SK-N-SH (cell line): ENCODE measurements around the gene HYLS1. TPM values are rescaled to one million over a fixed set of nuclear protein-coding genes. Genes with fewer than 3 reads are reported as not detected.

ENCODE experiments used
- CTCF ChIA-PET: fragments of 300-600, 350-600 bp; formaldehyde crosslinking; extraction: SDS; loops from one replicate; lab custom pipeline; 2021; lab: Yijun Ruan, JAX
- POLR2A ChIA-PET: fragments of 350-600 bp; sonication (Branson Sonifier 250); formaldehyde crosslinking; extraction: SDS; loops from one replicate; lab custom pipeline; 2020; ENCODE audit warnings: antibody characterized with exemption, inconsistent platforms; lab: Yijun Ruan, JAX
- DNase-seq: peaks from one replicate; pipeline ENCODE4 v3.0.0; 2012
- H2AFZ ChIP-seq: fragments of 200-600 bp; sonication (generic); 2 replicates; pipeline ENCODE4 v1.8.1; 2016; ENCODE audit warnings: antibody characterized with exemption, mild to moderate bottlenecking, low read depth
- H3F3A ChIP-seq: fragments of 200-600 bp; sonication (generic); replicated peaks from 2 replicates; pipeline ENCODE3; 2016; ENCODE audit warnings: antibody characterized with exemption, mild to moderate bottlenecking; ENCODE audit not compliant: insufficient read depth
- H3K27ac ChIP-seq, 2 experiments: fragments of 200-500 bp in 1 of 2; fragments of 200-600 bp in 1 of 2; sonication (Bioruptor generic) in 1 of 2; sonication (generic), shearing (Covaris generic) in 1 of 2; 2 replicates each; pipeline versions ENCODE4 v1.5.1 to v1.6.1; 2014 to 2016; ENCODE audit warnings: low read depth in 2 of 2, inconsistent platforms in 1 of 2, low read length in 1 of 2, mild to moderate bottlenecking in 1 of 2, mixed read lengths in 1 of 2
- H3K27me3 ChIP-seq: fragments of 200-600 bp; sonication (generic), shearing (Covaris generic); 2 replicates; pipeline ENCODE4 v1.6.1; 2016; ENCODE audit warnings: mixed run types; ENCODE audit not compliant: insufficient read depth
- H3K36me3 ChIP-seq, 2 experiments: fragments of 200-500 bp in 1 of 2; fragments of 200-600 bp in 1 of 2; sonication (Bioruptor generic) in 1 of 2; sonication (generic) in 1 of 2; replicated peaks in 1 of 2; 2 replicates each; pipeline versions ENCODE3 to v1.5.1; 2014 to 2016; ENCODE audit warnings: low read length in 1 of 2, mild to moderate bottlenecking in 1 of 2; ENCODE audit not compliant: insufficient read depth in 2 of 2, control insufficient read depth in 1 of 2
- H3K4me1 ChIP-seq, 2 experiments: fragments of 200-500 bp in 1 of 2; fragments of 200-600 bp in 1 of 2; sonication (Bioruptor generic) in 1 of 2; sonication (generic), shearing (Covaris generic) in 1 of 2; 2 replicates each; pipeline versions ENCODE4 v1.5.1 to v1.6.1; 2014 to 2016; ENCODE audit warnings: low read depth in 1 of 2, low read length in 1 of 2, mixed run types in 1 of 2; ENCODE audit not compliant: insufficient read depth in 2 of 2, control insufficient read depth in 1 of 2
- H3K4me2 ChIP-seq: fragments of 200-600 bp; sonication (generic), shearing (Covaris generic); 2 replicates; pipeline ENCODE4 v1.6.1; 2017; ENCODE audit warnings: mixed run types
- H3K4me3 ChIP-seq, 2 experiments: fragments of 200-500 bp in 1 of 2; fragments of 200-600 bp in 1 of 2; sonication (Bioruptor generic) in 1 of 2; sonication (generic), shearing (Covaris generic) in 1 of 2; 2 replicates each; pipeline versions ENCODE4 v1.5.1 to v1.8.1; 2014 to 2016; ENCODE audit warnings: low read depth in 2 of 2, inconsistent platforms in 1 of 2, low read length in 1 of 2, mild to moderate bottlenecking in 1 of 2, mixed read lengths in 1 of 2, moderate library complexity in 1 of 2
- H3K79me2 ChIP-seq: fragments of 200-600 bp; sonication (generic); 2 replicates; pipeline ENCODE4 v1.8.1; 2017; ENCODE audit warnings: mild to moderate bottlenecking; ENCODE audit not compliant: insufficient read depth
- H3K9ac ChIP-seq: fragments of 200-600 bp; sonication (generic); 2 replicates; pipeline ENCODE4 v1.6.1; 2017; ENCODE audit warnings: mixed run types
- H3K9me2 ChIP-seq: fragments of 200-600 bp; sonication (generic); 2 replicates; pipeline ENCODE4 v1.6.1; 2017; ENCODE audit warnings: mixed run types
- H3K9me3 ChIP-seq: fragments of 200-600 bp; sonication (generic); 2 replicates; pipeline ENCODE4 v1.6.1; 2017; ENCODE audit warnings: mixed run types, mild to moderate bottlenecking, moderate library complexity
- H4K20me1 ChIP-seq: fragments of 200-600 bp; sonication (generic); 2 replicates; pipeline ENCODE4 v1.6.1; 2017; ENCODE audit warnings: mild to moderate bottlenecking, mixed run types; ENCODE audit not compliant: insufficient read depth
- CTCF ChIP-seq: fragments of 200-600 bp; sonication (generic); IDR thresholded peaks from 2 replicates; pipeline ENCODE4 v1.6.1; 2017; ENCODE audit warnings: antibody characterized with exemption, mild to moderate bottlenecking, moderate library complexity
- EP300 ChIP-seq, 2 experiments: IDR thresholded peaks; 2 replicates each; pipeline versions ENCODE4 v1.4.0 to v1.6.1; 2012; ENCODE audit warnings: borderline replicate concordance in 1 of 2, low read depth in 1 of 2, low read length in 1 of 2
- EZH2phosphoT487 ChIP-seq: fragments of 200-600 bp; sonication (generic); IDR thresholded peaks from 2 replicates; pipeline ENCODE4 v1.6.1; 2017; ENCODE audit warnings: low read depth, mixed run types, mild to moderate bottlenecking, antibody characterized with exemption, moderate library complexity, borderline replicate concordance
- FOXJ3 ChIP-seq: sonication (generic); formaldehyde crosslinking; IDR thresholded peaks from 2 replicates; pipeline ENCODE4 v1.5.1; 2020; ENCODE audit warnings: mild to moderate bottlenecking, missing genetic modification reagents
- IRF3 ChIP-seq: fragments of 150-350 bp; IDR thresholded peaks from 2 replicates; pipeline ENCODE4 v1.6.1; 2016; ENCODE audit warnings: mild to moderate bottlenecking, low read depth, low read length
- NFIC ChIP-seq: IDR thresholded peaks from 2 replicates; pipeline ENCODE4 v1.4.0; 2012; ENCODE audit warnings: borderline replicate concordance
- RCOR1 ChIP-seq: fragments of 150-350 bp; IDR thresholded peaks from 2 replicates; pipeline ENCODE4 v1.6.1; 2017; ENCODE audit warnings: antibody characterized with exemption, low read length
- RFX5 ChIP-seq: IDR thresholded peaks from 2 replicates; pipeline ENCODE4 v1.6.1; 2012; ENCODE audit warnings: mild to moderate bottlenecking, improper control_type of control experiment, low read length
- SIN3A ChIP-seq: IDR thresholded peaks from 2 replicates; pipeline ENCODE4 v1.6.1; 2012; ENCODE audit warnings: low read depth, mild to moderate bottlenecking, low read length, moderate library complexity, borderline replicate concordance
- TAF1 ChIP-seq: IDR thresholded peaks from 2 replicates; pipeline ENCODE4 v1.6.1; 2012; ENCODE audit warnings: low read depth, mild to moderate bottlenecking, low read length, moderate library complexity, borderline replicate concordance
- TEAD4 ChIP-seq: IDR thresholded peaks from 2 replicates; pipeline ENCODE4 v1.4.0; 2012; ENCODE audit warnings: mild to moderate bottlenecking, borderline replicate concordance; ENCODE audit not compliant: insufficient read depth
- WGBS: methylation state at CpG from one replicate; pipeline ENCODE4 v1.1.6; 2017; ENCODE audit warnings: low lambda C conversion rate; 5-methylcytosine and 5-hydroxymethylcytosine counted together
- polyA plus RNA-seq, 3 experiments: library from polyadenylated mRNA; depleted of rRNA; stranded (reverse); fragments of >200 nt; gene quantifications; 2 replicates each; pipeline ENCODE4 v1.2.3, GENCODE V29; 2012
- TF ChIP-seq, protein P1 (sequence below): IDR thresholded peaks from 2 replicates; pipeline ENCODE4 v1.4.0; 2012; ENCODE audit warnings: low read depth, borderline replicate concordance
- TF ChIP-seq, protein P2 (sequence below): IDR thresholded peaks from 2 replicates; pipeline ENCODE4 v1.6.1; 2012; ENCODE audit warnings: mild to moderate bottlenecking, low read depth, low read length, moderate library complexity
- TF ChIP-seq, protein P3 (sequence below): IDR thresholded peaks from 2 replicates; pipeline ENCODE4 v1.4.0; 2012; ENCODE audit warnings: low read depth, borderline replicate concordance

The HYLS1 gene
- polyA plus RNA-seq, 1 of the 3 experiments (the other 2 are of a cell fraction), result 1.3 TPM

DNA sequence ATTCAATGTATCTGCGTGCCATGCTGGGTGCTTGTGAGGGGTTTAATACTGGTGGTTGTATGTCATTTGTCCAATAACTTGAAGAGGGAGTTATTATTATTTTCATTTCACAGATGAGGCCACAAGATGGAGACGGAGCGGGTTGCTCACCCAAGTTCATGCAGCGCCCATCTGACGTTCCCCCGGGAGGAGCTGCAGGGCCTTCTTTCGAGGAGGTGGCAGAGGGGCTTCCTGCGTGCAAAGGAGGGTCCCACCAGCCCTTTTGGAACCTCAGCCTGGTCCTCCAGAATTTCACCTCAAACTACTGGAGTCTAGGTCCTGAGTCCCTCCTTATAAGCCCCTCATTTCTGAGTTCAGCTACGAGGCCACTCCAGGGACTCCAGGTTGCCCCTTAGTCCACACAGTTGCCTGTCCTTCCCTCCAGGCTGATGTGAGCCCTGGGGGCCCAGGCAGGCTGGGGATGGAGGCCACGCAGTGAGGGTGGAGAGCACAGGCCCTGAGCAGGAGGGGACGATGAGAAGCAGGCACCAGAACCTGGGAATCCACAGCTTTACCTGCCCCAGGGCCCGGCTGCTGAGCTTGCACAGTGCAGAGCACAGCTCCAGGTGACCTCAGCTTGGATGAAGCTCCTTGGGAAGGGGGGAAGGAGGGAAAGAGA, 55.4 kb downstream of the HYLS1 start:
- no peak for DNase-seq
- ChIA-PET CTCF (interaction anchor here (0.6 to 6.0 kb wide), 15 partner anchors 12 to 256 kb away, joined by 3 to 55 read pairs (median 6); no protein-coding TSS in a partner anchor), POLR2A (no interaction called here)
- Histone ChIP-seq H3K27me3 (no peaks in the 10 kb centered on the region), H3K9ac (no peak overlapping the region), H3K9me3 (no peaks in the 10 kb centered on the region), H3K4me1 (peaks cover 0 to 13% of the 10 kb centered on the region in 2 experiments; a peak in 1 of 4 replicates), H3K79me2 (no peaks in the 10 kb centered on the region), H3K9me2 (no peaks in the 10 kb centered on the region), H3K4me3 (no peak overlapping the region), H3K4me2 (no peak overlapping the region), H3F3A (no peaks in the 10 kb centered on the region), H3K27ac (no peak overlapping the region), H3K36me3 (no peaks in the 10 kb centered on the region), H4K20me1 (no peaks in the 10 kb centered on the region), H2AFZ (no peak overlapping the region)
- TF ChIP-seq CTCF (no peak), EP300 (IDR thresholded peaks at IDR 0.05; ENCODE audit: borderline replicate concordance in 1 of 2, low read depth in 1 of 2, low read length in 1 of 2) (no peak), FOXJ3 (CRISPR knock-in tag) (no peak), SIN3A (no peak), RFX5 (no peak), EZH2phosphoT487 (no peak), IRF3 (no peak), RCOR1 (no peak), TEAD4 (no peak)
- 89% methylated on average over 8 of the region's 12 CpGs for WGBS

GRCh38 chr11:125943661-125944349, 56.3 kb downstream of the HYLS1 start:
- no peak for DNase-seq
- H3K79me2 ChIP-seq, result no peaks in the 10 kb centered on the region
- no peaks in the 10 kb centered on the region for H3K9me3 ChIP-seq
- 79% methylated on average over 8 of the region's 9 CpGs for WGBS
- no peaks in the 10 kb centered on the region for H4K20me1 ChIP-seq
- no peak overlapping the region for H3K4me3 ChIP-seq
- H3F3A ChIP-seq, result no peaks in the 10 kb centered on the region
- H3K4me2 ChIP-seq, result no peak overlapping the region
- H3K27me3 ChIP-seq, result no peaks in the 10 kb centered on the region
- H3K27ac ChIP-seq, result no peak overlapping the region
- no peaks in the 10 kb centered on the region for H3K9me2 ChIP-seq
- no peaks in the 10 kb centered on the region for H3K36me3 ChIP-seq
- peaks cover 0 to 14% of the 10 kb centered on the region in 2 experiments; a peak in 1 of 4 replicates for H3K4me1 ChIP-seq
- POLR2A ChIA-PET, result no interaction called here
- CTCF ChIA-PET, result interaction anchor here (0.8 to 6.0 kb wide), 10 partner anchors 8 to 255 kb away, joined by 3 to 55 read pairs (median 6); no protein-coding TSS in a partner anchor
- H3K9ac ChIP-seq, result no peak overlapping the region
- H2AFZ ChIP-seq, result no peak overlapping the region
- TF ChIP-seq, protein P1, sequence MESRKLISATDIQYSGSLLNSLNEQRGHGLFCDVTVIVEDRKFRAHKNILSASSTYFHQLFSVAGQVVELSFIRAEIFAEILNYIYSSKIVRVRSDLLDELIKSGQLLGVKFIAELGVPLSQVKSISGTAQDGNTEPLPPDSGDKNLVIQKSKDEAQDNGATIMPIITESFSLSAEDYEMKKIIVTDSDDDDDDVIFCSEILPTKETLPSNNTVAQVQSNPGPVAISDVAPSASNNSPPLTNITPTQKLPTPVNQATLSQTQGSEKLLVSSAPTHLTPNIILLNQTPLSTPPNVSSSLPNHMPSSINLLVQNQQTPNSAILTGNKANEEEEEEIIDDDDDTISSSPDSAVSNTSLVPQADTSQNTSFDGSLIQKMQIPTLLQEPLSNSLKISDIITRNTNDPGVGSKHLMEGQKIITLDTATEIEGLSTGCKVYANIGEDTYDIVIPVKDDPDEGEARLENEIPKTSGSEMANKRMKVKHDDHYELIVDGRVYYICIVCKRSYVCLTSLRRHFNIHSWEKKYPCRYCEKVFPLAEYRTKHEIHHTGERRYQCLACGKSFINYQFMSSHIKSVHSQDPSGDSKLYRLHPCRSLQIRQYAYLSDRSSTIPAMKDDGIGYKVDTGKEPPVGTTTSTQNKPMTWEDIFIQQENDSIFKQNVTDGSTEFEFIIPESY, result no peak
- TF ChIP-seq, protein P2, sequence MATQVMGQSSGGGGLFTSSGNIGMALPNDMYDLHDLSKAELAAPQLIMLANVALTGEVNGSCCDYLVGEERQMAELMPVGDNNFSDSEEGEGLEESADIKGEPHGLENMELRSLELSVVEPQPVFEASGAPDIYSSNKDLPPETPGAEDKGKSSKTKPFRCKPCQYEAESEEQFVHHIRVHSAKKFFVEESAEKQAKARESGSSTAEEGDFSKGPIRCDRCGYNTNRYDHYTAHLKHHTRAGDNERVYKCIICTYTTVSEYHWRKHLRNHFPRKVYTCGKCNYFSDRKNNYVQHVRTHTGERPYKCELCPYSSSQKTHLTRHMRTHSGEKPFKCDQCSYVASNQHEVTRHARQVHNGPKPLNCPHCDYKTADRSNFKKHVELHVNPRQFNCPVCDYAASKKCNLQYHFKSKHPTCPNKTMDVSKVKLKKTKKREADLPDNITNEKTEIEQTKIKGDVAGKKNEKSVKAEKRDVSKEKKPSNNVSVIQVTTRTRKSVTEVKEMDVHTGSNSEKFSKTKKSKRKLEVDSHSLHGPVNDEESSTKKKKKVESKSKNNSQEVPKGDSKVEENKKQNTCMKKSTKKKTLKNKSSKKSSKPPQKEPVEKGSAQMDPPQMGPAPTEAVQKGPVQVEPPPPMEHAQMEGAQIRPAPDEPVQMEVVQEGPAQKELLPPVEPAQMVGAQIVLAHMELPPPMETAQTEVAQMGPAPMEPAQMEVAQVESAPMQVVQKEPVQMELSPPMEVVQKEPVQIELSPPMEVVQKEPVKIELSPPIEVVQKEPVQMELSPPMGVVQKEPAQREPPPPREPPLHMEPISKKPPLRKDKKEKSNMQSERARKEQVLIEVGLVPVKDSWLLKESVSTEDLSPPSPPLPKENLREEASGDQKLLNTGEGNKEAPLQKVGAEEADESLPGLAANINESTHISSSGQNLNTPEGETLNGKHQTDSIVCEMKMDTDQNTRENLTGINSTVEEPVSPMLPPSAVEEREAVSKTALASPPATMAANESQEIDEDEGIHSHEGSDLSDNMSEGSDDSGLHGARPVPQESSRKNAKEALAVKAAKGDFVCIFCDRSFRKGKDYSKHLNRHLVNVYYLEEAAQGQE, result no peak
- TF ChIP-seq NFIC (no peak), TEAD4 (no peak), TAF1 (no peak)
- TF ChIP-seq, protein P3, sequence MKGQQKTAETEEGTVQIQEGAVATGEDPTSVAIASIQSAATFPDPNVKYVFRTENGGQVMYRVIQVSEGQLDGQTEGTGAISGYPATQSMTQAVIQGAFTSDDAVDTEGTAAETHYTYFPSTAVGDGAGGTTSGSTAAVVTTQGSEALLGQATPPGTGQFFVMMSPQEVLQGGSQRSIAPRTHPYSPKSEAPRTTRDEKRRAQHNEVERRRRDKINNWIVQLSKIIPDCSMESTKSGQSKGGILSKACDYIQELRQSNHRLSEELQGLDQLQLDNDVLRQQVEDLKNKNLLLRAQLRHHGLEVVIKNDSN, result no peak
- TF ChIP-seq, all 33 proteins: peak for 0
